NCI-H1436 treated with DMSO at 0.1 percent for 48 hours (cell line): Measurements from ENCODE around the gene C11orf58.

ENCODE experiments used
- DNase-seq: peaks from one replicate; lab custom pipeline; 2025; lab: John Stamatoyannopoulos, UW

C11orf58 gene

DNA sequence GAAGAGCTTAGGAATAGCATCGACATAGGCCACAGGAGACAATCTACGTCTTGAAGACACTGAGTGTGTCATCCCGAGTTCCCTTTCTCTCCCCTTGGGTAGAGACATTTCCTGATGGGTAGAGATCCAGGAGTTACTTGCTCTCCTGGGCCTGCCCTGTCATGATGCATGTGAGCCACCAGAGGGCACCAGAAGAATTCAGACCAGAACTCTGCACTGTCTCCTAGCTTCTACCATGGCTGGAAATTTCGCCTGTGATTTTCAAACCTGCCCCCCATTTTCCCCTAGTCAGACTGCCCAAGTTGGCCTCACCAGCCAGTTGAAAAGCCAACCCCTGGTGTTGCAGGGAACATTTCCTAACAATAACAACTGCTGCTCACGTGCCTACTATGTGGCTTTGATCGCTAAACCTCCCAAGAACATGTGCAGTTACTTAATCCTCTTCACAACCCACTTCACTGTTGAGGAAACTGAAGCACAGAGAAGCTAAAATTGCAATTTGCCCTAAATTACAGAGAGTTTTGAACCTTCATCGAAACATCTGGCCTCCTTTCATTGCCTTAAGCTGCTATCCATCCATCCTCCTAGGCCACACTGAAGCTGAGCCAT lies 47.2 kb downstream of the C11orf58 start:
- peak; percentile 6 for DNase-seq

DNA sequence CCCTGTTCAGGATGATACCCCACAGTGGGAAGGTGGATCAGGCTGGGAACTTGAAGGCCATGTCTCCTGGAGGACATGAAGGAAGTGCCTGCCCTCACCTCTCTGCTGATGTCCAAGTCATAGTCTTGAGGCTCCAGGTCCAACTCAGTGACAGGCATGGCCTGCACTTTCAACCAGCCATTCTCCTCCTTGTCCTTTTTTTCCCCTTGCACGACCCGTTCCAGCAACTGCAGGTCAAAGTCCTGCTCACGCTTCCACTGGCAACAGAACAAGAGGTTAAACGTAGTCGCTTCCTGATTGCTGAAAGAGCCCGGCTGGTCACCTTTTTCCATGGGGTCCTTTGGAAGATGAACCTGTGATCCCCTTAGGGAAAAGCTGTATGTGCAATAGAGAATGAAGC lies 47.7 kb downstream of the C11orf58 start:
- DNase-seq: no peak

DNA sequence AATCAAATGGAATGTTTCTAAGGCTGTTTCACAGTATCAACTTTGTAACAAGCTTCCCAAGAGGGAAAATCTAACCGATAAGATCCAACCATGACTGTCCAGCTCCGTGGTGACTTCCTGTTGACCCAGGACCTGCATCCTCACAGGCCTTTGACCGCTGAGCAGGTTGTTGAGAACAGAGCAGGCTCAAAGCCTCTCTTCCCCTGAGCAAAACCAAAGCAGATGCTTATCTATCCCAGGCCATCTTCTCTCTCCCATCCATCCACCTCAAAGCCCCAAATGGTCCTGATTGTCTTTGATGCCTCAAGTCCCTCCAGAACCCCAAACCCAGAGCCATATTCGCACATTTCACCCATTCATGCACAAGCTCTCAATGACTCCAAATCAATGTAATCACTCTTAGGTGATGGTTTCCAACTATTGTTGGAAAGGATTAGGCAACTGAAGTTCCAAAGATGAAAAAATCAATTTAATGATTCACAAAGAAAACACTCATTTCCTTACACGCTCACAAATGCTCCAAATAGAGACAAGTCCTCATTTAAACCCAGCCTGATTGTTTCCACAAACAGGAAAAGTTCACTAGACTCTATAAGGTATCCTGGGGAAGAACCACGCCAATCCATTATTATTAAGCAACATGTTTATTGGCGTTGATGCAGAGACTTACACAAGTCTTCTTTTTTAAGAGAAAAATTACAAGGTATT lies 48.7 kb downstream of the C11orf58 start:
- no peak for DNase-seq

DNA sequence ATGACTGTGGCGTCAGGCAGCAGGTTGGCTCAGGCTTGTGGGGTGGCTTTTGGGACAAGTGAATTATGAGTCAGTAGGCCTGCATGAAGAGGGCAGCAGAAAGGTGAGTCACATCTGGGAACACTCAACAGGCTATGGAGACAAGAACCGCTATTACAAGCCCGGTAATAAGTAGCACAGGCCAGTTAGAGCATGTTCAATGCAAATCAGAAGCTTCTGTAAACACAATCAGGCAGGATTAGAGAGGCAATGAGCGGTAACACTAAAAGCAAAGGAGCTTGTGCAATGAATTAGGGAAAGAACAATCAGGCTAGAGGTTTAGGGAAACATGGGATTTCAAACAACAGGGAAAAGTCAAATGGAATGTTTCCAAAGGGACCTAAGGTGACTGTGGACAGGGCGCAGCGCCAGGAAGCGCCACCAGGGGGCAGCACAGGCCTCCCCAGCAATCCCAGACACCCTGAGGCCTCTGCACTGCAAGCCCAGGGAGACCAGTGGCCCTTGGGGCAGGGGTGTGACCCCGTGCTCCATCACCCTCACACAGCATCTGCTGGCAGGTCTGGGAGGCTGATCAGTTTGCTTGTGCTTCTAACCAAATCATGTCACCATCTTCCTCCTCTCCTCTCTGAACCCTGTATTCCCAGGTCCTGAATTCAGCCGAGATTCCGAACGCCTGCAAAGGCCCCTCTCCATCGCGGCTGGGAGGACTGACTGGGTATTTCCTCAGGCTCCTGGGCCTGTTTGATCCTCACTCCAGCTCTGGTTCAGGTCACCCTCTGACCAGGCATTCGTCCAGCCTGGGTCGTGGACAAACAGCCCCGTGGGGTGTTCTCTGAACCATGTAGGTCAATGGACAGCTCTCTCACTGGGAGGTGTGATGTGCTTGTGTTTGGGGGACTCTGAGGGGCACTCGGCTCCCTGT lies 50.0 kb downstream of the C11orf58 start:
- peak; percentile 36 for DNase-seq

DNA sequence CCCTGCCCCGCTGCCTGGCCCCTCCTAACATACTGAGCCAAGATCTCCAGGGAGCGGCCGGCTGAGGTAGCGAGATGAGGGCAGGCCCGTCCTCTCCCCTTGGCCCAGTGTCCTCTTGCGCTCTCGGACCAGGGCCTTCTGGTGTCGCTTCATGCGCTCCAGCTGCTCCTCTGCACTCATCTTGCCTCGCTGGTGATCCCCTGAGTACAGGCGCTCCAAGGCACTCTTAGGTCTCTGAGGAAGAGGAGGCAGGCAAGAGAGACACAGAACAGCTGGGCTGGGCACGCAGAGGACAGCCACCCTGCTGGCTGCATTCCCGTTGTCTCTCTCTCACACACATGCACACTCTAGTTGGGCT lies 50.6 kb downstream of the C11orf58 start:
- no peak for DNase-seq

DNA sequence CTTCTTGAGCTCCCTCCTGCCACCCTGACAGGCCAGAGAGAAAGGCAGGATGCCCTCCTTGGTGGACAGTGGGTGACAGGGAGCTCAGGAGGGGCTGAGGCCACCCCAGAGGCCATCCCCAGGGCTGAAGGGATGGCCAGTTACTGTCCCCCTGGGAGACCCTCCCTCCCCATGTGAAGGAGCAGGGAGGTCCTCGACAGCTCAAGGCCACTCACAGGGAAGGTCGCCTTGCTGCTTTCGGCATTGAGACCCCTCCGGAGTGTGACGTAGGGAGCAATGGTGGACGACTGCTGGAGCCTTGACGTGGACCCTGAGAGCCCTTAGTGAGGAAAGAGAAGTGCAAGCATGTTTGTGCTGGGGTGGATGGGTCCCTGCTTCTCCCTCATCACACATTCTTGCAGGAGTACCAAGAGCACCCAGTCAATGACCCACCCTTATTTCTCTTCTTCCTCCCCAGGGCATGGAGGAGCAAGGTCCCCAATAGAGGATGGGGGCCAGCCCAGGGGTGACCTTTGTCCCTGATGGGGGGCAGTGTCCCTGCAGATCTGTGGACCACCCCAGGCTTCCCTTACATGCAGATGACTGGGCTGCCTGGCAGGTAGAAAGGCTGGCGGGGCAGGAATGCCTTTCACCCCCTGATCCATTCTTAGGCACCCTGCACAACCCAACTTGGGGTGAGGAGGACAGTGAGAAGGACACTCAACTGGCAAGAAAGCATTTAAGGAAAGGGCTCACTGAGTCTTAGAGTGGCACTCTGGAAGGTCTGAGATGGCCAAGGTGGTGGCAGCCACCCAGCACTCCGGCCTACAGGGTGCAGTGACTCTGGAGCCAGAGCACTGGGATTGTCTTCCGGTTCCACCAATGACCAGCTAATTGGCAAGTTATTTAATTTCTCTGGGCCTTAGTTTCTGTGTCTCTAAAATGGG lies 51.4 kb downstream of the C11orf58 start:
- no peak for DNase-seq

DNA sequence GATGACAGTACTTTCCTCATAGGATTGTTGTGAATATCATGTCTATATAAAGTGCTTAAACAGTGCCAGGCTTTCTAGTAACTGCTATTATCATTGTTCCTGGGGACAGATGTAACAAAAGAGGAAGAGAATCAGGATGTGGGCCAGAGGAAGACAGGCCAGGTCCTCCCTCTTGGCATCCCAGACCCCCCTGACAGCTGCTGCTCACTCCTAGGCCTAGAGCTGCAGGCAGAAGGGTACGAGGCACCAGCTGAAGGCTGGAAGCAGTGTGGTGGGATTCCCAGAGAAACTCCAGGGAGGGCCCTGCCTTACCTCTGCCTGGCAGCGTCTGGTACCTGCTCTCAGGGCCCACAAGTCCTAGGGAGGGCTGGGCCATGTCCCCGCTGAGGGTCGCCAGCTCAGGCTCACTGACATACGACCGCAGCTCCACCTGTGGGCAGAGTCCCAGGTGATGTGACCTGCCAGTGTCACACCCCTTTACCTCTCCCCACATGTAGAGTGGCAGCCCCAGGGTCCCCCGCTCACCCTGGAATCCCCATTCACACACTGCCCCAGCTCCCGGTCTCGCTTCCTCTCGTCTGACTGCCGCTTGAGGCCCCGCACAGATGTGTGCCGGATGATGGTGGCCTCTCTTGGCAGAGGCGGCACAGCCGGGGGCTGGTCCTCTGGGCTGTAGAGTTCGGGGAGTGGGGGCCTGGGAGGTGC lies 52.2 kb downstream of the C11orf58 start:
- DNase-seq: no peak

DNA sequence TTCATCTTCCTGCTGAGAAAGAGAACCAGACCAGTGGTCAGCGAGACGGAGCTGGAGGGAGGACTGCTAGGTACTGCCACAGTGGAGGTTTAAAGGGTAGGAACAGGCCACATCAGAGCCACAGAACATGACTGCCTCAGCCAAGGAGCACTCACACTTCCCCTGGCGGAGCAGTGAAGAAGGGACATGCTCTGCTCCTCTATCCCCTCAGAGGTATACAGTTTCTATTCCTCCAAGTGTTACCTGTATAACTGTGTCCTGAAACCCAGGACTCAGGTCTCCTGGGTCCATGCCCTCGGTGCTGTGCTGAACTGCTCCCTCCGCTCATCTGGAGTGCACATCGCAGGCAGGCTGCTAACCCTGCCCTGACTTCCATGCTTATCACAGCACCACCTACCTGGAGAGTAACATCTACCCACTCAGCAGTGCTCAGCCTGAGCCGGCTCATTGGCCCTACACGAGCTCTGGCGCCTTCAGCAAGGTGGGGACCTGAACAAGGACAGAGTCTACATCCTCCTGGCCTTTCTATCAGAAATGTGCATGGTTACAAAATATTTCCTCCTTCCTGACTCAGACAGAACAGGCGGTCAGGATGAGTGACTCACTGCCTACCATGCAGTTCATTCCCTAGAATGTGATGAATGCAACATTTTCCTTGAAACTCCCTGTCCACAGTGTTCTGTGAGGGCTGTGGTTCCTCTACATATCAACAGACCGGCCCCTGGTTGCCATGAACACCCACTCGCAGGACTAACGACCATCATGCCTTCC lies 52.9 kb downstream of the C11orf58 start:
- no peak for DNase-seq

DNA sequence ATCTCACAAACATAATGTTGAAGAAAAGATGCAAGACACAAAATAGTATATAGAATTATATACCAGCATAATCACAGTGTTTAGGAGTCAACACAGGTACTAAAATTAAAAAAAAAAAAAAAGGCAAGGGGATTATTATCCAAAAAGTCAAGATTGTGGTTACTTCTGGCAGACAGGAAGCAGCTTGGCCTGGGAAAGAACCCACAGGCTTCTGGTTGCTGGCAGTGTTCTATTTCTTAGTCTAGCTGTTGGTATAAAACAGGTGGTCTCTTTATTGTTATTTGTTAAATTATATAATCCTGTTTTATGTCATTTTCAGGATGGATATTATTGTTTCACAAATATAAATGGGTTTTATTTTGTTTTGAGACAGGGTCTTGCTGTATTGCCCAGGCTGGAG lies 54.0 kb downstream of the C11orf58 start:
- no peak for DNase-seq

DNA sequence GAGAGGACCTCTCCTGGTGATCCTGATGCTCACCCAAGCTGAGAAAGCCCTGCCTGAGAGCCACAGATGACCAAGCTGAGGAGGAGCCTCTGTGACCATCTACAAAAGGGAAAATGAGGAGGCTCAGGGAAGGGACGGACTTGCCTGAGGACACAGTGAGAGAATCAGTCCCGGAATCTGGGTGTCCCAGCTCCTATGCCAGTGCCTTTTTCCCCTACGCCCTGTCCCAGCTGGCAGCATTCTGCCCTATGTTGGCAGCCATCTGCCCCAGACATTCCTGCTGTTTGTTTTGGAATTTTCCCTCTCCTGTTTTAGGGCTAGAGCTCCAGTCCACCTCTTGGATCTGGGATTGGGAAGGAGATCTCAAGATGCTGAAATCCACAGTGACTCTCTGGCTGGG lies 54.6 kb downstream of the C11orf58 start:
- no peak for DNase-seq

DNA sequence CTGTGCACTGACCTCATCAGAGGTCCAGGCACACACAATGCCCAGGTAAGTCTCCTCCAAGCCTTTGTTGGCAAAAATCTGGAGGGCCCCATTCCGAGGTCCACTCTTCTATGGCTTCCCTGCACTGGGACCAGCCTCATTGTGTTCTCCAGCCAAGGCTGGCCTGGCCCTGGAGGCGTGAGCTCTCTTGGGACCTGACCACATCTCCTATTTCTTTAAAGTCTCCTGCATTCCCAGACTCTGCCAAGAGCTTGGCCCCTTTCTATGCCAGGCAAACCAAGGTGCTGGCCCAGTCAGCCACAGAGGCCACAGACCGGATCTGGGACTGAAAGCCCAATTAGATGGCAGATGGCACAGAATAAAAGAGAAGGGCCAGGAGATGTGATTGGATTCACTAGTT lies 55.1 kb downstream of the C11orf58 start:
- DNase-seq: no peak

DNA sequence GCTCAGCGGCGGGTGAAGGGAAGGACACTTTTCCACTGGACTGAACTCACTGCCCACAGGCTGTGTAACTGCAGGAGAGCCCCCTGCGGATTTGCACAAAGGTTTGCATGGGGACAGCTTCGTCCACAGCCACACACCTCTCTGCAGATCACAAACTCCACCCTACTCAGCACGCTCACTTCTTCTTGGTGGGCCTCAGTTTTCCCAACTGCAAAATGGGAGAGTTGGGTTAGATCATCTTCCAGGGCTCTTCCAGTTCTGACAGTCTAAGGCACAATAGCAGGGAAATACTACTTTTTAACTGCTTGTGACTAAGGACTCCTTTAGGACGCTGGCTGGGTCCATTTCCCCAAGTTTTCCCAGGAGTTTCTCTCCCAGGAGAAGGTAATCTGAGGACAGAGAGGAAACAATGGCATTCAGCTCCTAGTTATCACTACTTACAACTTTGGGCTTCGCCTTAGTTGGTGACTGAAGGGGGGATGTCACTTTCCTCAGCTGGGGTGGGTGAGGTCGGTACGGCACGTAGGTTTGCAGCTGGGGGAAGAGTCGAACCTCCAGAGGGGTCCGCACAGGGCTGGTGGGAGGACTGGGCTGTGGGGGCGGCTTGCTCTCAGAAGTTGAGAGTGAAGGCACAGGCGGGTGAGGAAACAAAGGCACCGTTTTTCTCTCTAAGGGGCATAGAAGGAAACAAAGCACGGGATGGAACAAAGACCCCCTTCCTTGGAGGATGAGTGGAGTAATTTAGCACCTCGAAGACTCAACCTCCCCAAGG lies 55.8 kb downstream of the C11orf58 start:
- DNase-seq: no peak

DNA sequence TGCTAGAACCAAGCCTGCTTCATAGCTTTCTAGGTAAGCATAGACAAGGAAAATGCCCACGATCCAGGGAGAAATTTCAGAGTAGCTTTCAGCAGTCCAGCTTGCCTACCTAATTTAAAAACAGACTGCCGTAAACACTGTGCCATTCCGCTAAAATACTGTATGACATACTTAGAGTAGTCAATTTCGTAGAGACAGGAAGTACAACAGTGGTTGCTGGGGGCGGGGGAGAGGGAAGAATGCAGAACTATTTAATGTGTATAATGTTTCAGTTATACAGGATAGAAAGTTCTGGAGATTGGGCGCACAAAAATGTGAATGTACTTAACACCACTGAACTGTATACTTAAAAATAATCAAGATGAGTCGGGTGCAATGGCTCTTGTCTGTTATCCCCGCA lies 56.7 kb downstream of the C11orf58 start:
- no peak for DNase-seq

DNA sequence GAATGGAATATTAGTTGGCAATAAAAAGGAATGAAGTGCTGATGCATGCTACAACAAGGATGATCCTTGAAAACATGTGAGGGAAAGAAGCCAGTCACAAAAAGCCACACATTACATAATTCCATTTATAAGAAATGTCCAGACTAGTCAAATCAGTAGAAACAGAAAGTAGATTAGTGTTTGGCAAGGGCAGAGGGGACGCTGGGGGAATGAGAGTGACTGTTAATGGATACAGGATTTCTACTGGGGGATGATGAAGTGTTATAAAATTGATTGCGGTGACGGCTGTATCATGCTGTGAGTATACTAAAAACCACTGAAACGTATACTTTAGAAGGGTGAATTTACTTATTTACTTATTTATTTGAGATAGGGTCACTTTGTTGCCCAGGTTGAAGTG lies 57.9 kb downstream of the C11orf58 start:
- DNase-seq: no peak

DNA sequence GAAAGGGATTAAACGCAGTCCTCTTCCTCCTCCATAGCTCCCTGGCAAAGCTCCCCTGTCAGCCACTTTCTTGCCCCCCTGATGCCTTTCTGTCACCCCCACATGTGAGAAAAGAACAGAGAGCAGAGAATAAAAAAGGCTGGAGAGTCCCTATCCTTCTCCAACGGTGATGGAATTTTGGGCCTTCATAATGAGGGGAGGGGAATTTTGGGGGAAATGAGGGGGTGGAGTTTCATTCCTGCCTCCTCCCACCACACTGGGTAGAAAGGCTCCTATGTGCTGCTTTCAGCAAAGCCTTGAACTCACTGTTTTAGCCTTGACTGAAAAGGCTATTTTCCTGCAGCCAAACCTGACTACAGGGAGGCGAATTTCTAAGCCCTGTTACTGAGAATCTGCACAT lies 59.3 kb downstream of the C11orf58 start:
- DNase-seq: no peak

DNA sequence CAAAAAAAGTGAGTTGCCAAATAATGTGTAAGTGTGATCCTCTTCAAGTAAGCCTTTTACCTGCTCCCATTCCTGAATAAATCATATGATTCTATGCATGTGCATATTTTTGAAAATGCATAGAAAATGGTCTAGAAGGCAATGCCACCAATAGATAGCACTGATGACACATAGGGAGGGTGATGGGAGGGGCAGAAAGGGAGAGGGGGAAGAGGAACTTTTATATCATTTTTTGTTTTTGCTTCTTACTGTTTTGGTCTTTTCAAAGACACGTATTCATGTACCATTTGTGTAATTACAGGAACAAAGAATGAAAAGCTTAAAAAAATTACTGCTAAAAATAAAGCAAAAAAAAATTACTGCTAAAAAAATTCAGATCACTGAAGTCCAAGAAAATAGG lies 60.8 kb downstream of the C11orf58 start:
- no peak for DNase-seq

DNA sequence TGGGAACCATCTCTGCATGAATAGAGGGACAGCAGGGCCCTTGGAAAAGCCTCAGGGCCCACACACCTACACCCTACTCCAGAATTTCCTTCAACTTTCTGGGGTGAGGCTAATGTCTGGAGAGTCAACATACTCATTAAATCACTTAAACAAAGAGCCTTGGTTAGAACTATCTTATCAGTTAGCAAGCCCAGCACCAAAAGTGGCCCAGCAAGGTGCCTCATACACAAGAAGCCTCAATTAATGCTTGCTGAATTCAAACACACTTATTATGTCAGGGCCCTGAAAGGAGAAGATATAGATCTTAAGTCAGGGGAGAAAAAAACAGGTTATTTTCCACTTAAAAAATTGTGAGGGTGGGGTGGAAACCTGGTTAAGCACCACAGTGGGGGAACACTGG lies 61.4 kb downstream of the C11orf58 start:
- no peak for DNase-seq

DNA sequence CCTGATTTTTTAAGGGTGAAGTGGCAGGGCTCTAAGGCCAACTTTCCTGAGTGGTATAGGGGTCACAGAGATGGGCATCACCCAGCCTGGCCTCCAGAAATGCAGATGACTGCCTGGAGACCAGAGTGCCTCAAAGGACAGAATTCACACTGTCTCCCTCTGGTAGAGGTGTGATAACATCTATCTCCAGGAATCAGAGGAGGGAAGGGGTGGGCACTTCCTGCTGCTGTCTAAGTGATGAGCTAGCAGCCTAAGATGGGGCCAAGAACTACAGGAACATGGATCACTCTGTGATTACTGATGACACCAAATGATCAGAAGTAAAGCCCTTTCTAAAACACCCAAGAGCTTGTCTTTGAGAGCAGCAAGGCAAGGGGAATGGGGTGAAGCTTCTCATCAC lies 61.9 kb downstream of the C11orf58 start:
- no peak for DNase-seq

DNA sequence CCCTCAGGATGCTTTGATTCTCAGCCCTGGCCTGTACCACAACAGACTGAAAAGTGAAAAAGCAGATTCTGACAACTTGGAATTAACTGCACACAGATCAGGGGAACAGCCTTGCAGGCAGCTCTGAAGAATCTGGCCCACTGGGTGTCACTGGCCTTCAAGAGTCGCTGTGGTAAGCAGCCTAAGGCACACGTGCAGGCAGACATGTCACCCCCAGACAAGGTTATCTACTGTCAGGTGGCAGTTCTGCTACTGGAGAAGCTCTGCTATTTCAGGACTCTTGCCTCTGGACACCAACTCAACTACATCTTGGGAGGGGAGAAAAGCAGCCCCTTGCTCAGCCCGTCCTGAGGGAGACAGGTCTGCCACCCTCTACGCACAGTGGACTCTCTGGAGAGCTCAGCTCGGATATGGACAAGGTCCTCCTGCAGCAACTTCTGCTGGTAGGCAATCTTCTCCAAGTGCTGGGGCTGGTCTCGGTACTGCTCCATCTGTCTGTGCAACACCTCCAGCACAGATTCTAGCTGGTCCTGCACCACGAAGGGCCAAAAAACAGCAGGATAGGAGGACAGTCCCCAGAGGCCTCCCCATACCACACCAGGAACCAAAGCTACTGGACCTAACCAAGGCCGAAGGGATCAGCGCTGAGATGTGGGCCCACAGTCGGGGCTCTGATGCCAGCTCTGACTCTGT lies 63.0 kb downstream of the C11orf58 start:
- DNase-seq: no peak
